ENCODE data around the gene DMD.

Gene DMD

DNA sequence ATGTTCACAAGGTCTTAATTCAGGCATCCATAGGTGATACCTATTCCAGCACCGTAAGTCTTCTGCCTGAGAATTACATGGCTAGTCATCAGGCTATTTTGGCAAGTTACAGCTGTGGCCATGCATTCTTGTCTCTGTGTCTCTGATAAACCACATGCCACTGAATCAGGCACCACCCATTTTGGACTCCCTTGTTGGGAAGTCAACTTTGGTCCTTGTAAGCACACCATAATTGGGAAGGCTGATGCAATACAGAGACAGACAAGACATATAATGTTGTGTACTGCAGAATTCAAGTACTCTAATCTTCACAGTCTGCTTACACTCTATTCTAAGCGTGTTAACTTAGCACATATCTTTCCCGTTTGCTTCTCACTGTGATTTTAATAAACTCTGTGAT lies 1655.8 kb downstream of the DMD start:
- DNase-seq = no peak

DNA sequence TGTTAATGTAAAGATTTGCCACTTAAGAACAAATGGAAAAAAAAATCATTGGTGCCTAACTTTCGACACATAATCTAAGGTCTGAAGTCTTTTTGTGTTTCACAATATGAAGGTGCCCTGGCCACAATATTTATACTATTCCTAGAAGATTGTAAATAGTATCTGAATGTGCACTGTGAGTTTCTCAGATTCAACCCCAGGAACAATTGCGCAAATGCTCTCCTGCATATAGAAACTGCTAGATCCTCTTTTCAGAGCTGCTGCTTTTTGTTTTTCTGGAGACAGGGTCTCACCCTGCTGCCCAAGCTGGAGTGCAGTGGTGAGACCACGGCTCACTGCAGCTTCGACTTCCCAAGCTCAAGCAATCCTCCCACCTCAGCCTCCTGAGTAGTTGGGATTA lies 1659.4 kb downstream of the DMD start:
- no peak for DNase-seq

DNA sequence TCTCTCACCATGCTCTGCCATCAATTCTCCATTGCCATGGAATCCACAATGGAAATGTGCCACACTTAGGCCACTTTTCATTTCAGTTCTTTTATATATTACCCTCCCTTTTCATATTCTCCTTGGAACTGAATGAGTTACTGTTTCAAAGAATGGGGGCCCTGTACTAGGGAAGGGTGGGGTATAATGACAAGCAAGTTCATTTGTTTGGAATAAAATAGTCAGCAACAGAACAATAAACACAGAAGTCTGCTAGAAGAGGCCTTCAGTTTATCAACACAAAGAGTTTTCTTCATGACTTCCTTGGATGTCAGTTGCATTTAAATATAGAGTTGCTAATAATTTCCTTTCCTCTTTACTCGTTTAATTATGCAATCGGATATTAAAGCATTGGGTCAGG lies 1661.2 kb downstream of the DMD start:
- DNase-seq = no peak

DNA sequence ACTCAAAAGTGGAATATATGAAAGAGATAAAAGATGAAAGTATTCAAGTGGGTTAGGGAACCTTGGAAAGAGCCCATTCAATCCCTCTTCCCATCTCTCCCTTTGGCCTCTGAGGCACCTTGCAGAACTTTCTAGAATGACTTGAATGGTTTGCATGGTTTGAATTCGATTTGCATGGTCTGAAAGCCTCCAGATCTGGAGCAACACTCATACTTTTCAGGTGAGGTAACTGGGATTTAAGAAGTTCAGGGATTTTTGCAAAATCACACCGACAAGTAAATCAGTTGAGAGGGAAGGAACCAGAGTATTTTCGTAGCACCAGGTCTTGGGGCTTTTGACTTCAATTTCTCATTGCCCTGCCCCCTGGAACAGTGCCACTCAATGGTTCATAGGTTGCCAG lies 1663.5 kb downstream of the DMD start:
- no peak for DNase-seq

DNA sequence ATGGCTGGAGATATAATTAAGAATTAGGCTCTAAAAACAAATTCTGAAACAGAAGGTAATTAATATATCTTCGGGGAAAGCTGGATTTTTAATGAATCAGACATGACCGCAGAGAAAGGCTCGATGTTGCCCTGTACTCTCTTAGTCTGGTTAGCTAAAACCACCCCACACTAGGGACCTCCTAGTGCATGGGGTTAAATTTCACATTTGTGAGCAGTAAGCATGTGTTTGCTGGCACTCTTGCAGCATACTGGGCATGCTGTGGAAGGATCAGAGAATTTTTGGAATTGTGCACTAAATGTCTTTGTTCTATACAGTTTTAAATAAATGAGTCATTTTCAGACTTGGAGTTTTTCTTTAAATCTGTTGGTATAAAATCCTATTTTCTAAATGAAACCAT lies 1663.9 kb downstream of the DMD start:
- DNase-seq = no peak

DNA sequence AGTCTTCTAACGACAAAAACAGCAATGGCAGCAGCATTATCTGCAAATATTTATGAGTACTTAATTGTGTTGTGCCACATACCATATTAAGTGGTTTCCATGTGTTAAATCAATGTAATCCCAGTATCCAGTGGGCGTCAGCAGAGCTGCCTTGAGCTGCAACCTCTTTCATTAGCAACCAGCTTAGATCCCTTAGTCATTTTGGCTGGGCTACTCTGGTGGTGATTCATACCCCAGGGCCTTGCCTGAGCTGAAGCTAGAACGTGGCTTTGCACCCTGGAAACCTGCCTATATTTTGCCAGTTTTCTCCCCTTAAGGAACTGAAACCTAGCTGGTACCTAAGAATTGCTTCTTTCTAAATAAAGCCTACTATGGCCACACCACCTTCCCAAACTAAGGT lies 1665.2 kb downstream of the DMD start:
- no peak for DNase-seq

DNA sequence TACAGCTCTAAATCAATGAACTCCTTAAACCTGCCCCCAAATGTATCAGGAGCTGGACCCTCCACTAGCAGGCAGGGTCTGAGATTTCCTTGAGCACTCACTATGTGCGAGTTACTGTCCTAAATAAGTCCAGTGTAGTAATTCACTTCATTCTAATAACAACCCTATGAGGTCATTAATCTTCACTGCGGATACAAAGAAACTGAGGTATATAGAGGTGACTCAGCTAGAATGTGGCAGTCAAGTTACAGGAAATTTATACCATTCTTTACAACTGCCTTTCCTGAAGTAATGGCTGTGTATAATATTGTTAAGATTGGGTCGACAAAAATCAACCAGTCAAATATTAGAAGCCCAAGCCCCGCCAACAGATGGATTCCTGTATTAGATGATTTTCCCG lies 1665.6 kb downstream of the DMD start:
- no peak for DNase-seq

DNA sequence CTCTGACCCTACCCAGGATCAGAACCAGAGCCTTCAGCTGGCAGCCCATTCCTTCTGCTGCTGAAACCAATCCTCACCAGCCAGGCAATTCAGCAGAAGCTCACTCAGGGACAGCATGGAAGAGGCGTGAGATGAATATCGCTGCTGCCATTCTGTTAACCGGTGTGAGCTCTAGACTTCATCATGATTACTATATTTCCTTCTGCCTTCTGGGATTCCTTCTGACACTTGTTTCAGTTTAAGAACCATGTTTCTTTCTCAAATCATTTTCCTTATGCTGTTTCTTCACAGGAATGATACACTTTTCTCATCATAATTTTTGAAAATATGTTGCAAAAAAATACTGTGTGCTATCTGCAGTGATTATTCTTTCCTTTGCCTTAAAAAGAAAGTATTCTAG lies 1666.2 kb downstream of the DMD start:
- DNase-seq = no peak

DNA sequence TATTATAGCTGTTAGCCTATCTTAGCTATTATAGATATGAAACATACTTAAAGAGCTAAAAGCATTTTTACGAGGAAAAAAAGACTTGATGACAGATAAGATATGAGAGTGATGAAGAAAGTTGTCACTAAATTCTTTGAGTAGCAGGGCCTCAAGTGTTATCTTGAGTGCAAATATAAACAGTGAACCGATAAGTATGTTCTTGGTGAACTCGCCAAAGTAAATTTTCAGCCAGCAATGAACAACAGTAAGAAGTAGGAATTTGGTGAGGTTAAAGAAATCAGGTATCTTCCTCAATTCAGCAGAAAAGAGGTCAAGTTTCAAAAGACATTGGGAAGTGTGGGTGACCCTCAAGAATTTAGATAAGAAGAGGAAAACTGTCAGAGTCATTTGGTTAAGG lies 1667.7 kb downstream of the DMD start:
- no peak for DNase-seq

DNA sequence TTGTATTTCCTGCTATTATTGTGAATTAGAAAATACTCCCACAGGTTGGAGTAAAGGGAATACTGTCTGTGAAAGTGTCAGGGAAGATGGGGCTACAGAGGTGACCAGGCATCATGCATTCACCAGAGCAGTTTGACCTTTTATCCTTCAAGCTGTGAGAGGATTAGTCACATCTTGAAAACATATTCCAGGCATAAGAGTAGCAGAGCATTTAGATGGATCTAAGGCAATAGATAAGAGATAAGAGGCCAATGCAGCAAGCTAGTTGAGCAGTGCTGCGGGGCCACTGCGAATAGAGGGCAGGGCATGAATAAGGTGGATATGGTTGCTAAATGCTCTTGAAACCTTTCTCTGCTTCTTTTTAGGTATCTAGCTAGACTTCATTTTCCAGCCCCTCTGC lies 1668.8 kb downstream of the DMD start:
- no peak for DNase-seq

DNA sequence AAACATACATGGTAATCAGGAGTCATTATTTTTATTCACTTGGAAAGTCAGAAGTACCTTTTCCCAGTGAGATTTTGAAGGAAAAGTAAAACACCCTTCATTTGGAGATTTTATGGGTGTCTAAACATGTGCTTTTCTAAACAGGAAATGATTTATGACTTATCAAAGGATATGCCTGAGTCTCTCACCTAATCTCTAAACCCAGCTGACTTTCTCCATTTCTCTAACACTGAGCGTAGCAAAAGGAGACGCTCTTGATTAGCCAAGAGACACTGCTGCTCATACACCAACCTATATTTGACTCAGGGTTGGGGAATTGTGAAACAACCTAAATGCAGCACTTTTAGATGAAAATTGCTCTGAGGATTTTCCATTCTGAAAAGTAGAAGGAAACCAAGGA lies 1671.0 kb downstream of the DMD start:
- no peak for DNase-seq

DNA sequence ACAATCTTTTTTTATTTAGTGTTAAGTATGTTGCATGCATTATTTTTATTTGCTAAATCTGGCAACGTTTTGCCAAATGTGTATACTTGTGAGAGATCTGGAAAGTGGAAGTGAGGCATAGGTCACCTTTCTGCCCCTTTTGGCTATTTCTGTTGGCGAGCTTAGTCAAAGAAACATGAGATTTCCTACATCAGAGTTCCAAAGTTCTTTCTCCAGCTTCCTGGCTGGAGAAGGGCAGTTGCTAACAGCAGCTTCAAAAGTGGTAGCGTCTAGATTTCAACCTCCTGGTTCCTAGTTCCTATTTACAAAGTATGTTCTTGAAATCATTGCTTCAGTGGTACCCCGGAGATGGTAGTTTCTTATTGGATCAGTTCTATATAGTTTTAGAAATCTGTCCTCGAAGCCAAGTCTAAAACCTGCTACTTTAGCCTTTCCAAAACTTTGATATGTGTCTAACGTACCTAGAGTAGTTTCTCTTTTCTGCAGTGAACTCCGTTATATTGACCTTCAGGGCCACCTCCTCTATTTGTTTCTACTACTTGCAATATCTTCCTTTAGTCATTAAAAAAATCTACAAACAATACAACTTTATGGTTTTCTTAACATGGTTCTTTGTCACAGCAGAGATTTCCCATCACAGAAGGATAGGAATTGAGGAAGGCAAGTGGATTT lies 1683.8 kb downstream of the DMD start:
- DNase-seq = no peak

DNA sequence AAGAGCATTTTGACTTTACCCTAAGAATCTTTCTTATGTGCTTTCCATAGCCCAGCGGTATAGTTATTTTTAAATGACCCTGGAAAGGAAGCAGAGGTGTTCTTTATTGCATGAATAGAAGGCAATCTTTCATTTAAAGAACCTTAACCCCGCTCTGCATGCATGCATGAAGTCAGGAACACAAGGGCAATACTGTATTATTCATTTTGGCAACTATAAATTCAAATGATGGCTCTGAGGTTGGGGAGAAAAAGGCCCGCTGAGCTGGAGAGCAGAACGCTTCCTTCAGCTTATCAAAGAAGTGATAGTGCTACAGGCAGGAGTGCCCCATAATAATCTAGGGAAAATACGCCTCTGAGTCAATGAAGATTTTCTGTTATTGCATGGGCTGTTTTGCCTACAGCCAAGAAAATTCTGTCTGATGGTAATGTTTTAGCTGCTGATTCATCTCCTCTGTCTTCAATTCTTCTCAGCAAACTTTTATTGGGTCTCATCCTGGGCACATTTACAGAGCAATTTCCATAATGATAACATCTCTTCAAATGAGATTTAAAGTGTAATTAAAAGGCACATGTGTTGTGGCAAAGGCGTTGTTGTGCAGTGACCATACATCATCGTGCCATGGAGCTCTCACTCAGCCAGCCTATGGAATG lies 1687.3 kb downstream of the DMD start:
- no peak for DNase-seq

DNA sequence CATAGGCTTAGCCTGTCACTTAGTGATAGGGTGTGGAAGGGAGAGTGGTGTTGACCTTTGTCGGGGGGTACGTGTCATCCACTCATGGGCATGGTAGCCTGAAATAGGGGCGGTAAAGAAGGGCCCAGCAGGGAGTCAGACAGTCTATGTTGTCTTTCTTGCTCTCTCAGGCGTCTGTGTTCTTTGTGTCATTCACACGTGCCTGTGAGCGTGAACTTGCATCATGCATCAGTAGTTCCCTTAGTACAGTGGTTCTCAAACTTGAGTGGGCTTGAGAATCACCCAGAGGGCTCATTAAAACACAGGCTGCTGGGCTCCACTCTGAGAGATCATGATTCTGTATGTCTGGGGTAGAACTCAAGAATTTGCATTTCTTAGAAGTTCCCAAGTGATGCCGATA lies 1688.6 kb downstream of the DMD start:
- DNase-seq = no peak

DNA sequence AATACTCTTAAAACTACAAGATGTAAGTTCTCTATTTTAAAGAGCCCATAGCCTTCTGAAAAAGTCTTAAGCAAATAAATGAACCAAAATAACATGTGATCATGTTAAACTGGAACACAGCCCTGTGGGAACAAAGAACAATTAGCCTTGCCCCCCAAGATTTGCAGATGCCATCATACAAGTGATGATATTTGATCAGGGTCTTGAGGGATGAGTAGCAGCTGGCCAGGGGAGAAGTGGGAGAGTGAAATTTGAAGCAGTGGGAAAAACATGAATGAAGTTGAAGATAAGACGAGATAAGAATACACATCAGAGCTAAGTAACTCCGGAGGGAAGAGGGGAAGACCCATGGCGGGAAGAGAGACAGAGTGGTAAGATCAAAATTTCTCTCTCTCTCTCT lies 1689.4 kb downstream of the DMD start:
- no peak for DNase-seq

DNA sequence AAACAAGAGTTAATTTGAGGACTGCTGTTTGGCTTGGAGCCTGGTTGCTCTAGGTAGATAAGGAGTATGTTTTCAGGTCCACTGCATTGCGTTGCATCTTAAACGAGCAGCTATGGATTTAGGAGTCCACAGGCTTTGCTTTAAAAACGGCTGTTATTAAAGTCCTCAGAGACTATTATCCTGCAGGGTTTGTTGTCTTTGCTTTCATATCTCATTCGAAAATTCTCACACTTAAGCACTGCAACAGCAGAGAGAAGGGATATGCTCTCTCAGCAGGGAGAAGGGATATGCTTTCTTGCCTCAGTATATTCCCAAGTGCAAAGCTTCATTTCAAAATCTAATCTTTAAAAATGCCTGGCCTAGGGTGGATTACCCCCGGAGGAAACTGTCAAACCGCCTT lies 1694.8 kb downstream of the DMD start:
- no peak for DNase-seq

DNA sequence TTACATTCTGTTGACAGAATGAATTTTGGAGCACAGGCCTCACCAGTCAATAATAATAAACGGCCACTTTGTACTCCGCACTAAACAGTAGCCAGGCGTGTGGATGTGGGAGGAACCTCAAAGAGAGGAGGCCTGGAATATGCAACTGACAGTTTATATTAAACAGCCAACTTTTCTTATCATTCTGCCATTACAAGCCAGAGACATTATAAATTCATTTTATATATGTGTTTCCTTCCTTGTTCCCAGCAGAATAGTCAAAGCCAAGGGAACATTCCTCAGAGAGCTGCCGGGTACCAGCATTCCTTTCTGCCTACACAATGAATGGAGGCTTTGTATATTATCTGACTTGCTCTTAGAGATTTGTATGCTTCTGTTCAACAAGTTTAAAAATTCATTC lies 1703.0 kb downstream of the DMD start:
- no peak for DNase-seq

DNA sequence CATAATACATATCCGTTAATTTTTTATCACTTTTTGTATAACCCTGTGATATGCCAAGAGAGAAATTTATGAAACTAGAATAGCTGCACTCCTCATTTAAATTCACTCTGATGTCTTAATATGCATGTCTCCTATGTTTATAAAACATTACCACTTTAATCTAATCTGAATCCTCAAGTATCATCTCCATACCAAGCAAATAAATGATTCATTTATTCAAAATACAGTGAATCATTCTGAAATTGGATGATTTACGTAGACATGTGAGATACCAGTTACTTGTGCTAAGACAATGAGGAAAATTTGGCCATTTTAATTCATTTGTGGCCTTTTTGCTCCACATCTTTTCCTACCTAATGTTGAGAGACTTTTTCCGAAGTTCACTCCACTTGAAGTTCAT lies 1704.4 kb downstream of the DMD start:
- DNase-seq = no peak

DNA sequence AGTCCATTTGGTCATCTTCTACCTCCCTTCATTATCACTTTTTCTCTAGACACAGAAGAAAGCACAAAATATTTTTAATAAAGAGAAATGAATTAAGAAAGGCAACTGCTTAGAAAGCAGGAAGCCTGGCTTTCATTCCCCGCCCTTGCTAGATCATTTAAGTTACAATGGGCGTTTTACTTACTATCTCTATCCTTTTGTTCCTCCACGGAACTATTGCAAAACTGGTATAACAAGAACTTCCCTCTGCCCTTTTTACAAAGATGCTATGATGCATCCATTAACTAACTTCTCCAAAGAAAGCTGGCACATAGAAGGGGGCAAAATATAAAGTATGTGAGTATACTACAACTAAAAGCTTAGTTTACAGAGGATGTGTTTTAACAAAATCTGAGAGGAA lies 1705.0 kb downstream of the DMD start:
- no peak for DNase-seq

DNA sequence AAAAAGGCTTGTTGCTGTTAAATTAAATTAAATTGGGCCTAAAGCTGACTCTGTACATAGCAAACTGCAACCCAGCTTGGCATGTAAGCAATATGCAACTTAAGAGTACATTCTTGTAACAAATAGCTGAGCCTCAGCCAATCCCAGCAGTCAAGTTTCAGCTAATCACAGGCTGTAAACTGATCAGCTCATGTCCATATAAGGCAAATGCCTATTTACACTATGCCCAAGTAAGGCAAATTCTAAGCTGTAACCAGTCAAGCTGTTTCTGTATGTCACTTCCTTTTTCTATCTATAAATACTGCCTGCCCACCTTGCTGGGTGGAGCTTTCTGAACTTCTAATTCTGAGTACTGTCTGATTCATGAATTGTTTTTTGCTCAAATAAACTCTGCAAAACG lies 1710.4 kb downstream of the DMD start:
- DNase-seq = no peak

DNA sequence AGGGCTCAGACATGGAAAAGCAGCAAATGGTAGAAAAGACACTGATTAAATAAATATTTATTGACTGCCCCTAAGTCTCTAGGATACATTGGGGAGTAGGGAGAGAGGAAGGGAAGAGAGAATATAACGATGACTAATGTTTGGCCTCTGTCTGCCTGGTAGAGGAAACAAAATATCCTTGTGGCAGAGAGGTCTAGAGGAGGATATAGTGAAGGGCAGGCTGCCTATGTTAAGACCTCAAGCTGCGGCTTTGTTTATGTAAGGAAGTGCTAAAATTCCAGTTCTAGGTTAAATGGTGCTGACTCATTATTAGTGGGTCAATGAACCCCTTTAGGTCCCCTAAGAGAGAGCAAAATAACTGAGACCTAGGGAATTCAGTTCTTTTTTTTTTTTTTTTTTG lies 1712.2 kb downstream of the DMD start:
- DNase-seq = no peak

DNA sequence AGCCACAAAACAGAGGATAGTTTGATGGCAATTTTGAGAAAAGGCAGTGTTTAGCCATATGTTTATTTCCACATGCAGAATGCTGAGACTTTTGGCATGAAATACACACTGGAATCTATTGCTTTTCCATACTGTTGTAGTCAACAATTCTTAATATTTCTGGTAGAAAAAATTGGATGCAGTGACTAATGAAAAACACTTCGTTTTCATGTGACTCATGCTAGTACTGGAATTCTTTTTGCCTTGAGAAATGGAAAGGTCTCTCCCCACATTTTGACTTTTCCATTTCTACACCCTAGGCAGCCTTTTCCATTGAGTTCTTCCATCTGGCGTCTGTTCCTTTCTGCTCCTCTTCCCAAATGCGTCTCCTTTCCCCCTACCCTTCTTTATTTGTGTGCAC lies 1714.3 kb downstream of the DMD start:
- no peak for DNase-seq

DNA sequence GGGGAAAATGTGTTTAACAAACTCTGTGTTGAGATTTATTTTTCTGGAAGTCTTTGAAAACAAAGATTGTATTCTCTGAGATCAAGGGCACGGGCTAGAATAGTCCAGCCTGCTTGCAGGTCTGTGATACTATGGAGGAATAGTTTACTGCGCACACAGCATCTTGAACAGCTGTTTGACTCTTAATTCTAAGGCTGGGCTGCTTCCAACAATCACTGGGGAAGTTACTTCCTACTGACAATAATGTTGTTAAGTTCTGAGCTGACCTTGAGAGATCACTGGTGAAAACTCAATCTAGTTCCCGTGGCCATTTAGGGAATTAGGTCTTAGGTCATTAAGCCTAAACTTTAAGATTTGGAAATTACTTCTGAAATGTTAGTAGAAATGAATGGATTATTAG lies 1723.4 kb downstream of the DMD start:
- DNase-seq = no peak

DNA sequence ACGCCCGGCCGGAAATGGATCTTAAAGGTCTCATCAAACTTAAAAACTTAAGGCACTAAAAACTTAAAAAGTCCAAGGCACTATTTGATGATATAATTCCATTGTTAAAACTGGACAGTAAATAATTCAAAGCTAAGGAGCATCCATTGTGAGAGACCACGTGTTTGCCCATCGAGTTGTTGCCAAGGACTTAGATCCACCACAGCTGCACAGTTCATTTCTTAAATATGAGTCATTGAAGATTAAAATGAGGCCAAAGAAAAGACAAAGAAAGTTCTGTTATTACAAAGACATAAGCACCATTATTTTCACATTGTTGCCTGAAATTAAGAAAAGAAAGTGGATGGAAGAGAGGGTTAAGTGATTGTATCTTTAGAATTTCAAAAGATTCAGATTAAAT lies 1728.0 kb downstream of the DMD start:
- DNase-seq = no peak

DNA sequence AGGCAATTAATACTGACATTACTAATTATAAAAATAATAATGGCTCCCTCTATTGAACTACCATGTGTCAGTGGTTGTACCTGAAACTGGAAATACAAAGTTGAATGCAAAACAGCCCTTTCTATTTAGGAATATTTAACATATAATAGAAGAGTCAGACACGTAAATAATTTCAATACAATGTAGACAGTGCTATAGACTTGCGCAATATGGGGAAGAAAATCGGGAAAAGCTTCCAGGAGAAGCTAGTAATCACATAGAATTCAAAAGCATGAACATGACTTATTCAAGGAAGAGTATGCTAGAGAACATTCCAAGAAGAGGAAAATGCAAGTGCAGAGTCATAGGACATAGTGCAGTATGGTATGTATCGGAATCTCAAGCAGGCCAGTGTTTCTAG lies 1730.7 kb downstream of the DMD start:
- DNase-seq = no peak

All from stimulated activated CD4-positive, alpha-beta T cell treated with anti-CD3 and anti-CD28 coated beads, Interleukin-4, amount 100 ng/mL, for 24 hours (primary cell).